Stimulated activated naive CD4-positive, alpha-beta T cell treated with Interleukin-2 at 50 U/mL for 16 hours (primary cell): ENCODE data around the gene RDH16.
"Not testable (repeated sequence)": the region's sequence is repeated elsewhere in the genome, so short reads cannot be mapped to it uniquely, and the experiment has no call there.

ENCODE experiments used
- DNase-seq: peaks from one replicate; lab custom pipeline; 2025; lab: John Stamatoyannopoulos, UW

Gene RDH16

DNA sequence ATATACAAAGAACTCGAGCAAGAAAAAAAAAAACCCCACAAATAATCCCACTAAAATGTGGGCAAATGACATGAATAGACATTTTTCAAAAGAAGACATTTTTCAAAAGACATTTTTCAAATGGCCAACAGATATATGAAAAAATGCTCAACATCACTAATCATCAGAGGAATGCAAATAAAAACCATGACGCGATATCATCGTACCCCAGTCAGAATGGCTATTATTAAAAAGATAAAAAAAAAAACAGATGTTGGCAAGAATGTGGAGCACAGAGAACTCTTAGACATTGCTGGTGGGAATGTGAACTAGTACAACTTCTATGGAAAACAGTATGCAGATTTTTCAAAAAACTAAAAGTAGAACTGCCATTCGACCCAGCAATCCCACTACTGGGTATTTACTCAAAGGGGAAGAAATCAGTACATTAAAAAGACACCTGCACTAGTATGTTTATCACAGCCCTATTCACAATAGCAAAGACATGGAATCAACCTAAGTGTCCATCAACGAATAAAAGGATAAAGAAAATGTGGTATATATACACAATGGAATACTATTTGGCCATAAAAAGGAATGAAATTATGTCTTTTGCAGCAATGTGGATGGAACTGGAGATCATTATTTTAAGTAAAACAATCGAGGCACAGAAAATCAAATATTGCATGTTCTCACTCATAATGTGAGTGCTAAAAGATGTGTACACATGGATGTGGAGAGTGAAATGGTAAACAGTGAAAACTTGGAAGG, 32.6 kb upstream of the RDH16 start:
- DNase-seq: no peak

DNA sequence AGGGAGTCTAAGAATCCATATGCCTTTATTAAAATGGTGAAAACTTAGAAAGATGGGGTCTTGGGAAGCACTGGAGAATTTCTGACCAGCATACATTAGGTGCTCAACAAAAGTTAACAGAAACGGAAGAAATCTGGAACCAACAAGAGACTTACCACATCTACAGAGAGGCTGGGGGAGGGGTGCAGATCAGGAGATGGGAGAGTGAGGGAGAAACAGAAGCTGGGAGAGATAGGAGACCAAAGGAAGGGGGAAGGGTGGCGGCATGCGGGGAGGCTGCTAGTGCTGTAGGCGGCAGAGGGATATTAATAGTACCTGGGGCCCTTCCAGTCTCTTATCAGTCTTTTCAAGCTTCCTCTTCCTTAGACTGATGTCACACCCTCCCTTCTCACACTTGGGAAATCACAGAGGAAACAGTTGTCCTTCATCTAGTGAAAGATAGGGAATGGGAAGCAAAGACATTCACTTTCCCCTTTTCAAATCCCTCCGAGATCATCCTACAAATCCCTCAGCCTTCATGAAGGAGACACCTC, 30.9 kb upstream of the RDH16 start:
- no peak for DNase-seq

GRCh38 chr12:56987551-56988053, 30.2 kb upstream of the RDH16 start:
- peak; percentile 63 for DNase-seq

DNA sequence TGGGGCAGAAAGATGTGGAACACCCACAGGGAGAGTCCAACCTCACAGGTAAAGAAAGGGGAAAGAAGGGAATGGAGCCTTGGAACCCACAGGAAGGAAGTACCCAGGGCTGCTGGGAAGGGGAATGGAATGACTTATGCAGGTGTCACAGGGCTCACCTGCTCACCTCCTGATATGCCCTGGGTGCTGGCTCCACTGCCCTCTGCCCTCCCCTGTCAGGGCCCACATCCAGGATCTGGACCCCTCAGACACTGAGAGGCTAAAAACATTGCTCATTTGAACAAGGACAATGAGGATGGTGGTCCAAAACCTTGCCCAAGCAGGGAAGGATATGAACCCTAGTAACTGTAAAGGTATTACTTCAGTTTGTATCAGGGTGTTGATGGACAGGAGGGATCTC, 29.6 kb upstream of the RDH16 start:
- no peak for DNase-seq

GRCh38 chr12:56985714-56986113, 28.3 kb upstream of the RDH16 start:
- DNase-seq: not testable (repeated sequence)

- DNase-seq: no peak
Measured at GRCh38 chr12:56983386-56983785, 26.0 kb upstream of the RDH16 start.

- not testable (repeated sequence) for DNase-seq
Measured at GRCh38 chr12:56982578-56983236, 25.3 kb upstream of the RDH16 start.

DNA sequence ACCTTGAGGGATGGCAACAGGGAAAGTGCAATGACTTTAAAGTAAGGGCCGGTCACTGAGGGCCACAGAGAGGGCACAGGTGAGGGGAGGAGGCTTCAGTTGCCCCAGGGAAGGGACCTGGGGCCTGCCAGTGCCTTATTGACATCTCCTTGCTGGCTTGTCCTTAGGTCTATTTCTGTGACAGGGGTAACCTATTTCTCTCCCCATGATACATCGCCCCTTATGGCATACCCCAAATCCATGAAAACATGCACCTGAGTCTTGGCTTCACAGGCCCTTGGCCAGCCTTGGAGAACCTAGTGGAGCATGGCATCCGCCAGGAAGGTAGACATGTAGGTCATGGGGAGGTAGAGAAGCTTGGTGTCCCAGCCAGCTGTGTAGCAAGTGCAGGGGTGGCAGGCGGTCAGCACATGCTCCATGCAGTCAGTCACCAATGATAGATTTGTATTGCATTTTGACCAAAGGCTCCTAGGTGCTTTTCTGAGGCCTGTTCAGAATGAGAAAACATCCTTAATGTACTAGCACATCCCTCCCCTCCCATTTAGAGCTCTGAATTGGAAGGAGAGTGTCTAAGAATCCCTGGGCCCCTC, 23.6 kb upstream of the RDH16 start:
- no peak for DNase-seq

- no peak for DNase-seq
Measured at GRCh38 chr12:56980268-56980667, 22.9 kb upstream of the RDH16 start.

DNA sequence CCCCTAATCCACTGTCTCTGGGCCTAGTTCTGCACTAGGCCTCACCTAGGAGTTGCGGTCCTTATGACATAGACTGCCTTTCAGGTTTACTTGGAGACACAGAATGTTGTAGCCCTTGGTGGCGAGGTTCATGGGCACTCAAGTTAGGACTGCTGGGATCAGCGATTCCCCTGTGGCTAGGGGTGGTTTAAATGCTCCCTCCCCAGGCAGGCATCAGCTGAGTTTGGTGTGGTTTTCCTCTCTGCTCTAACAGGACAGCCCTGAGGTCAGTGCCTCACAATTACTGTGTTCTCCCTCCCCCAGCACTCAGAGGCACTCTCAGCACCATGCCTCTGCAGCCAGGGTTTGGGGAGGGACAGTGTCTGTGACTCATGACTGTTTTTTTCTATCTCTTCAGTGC, 22.2 kb upstream of the RDH16 start:
- no peak for DNase-seq

GRCh38 chr12:56978397-56979138, 21.2 kb upstream of the RDH16 start:
- DNase-seq: no peak

DNA sequence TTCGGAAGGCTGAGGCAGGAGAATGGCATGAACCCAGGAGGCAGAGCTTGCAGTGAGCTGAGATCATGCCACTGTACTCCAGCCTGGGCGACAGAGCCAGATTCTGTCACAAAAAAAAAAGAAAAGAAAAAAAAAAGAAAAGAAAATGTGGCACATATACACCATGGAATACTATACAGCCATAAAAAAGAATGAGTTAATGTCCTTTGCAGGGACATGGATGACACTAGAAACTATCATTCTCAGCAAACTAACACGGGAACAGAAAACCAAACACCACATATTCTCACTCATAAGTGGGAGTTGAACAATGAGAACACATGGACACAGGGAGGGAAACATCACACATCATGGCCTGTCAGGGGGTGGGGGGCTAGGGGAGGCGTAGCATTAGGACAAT, 20.0 kb upstream of the RDH16 start:
- not testable (repeated sequence) for DNase-seq

DNA sequence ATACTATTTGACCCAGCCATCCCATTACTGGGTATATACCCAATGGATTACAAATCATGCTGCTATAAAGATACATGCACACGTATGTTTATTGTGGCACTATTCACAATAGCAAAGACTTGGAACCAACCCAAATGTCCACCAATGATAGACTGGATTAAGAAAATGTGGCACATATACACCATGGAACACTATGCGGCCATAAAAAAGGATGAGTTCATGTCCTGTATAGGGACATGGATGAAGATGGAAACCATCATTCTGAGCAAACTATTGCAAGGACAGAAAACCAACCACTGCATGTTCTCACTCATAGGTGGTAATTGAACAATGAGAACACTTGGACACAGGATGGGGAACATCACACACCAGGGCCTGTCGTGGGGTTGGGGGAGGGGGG, 16.8 kb upstream of the RDH16 start:
- DNase-seq: not testable (repeated sequence)

GRCh38 chr12:56968910-56969309, 11.5 kb upstream of the RDH16 start:
- DNase-seq: not testable (repeated sequence)

- DNase-seq: not testable (repeated sequence)
Measured at GRCh38 chr12:56965997-56966642, 8.7 kb upstream of the RDH16 start.

GRCh38 chr12:56965124-56965523, 7.7 kb upstream of the RDH16 start:
- not testable (repeated sequence) for DNase-seq

GRCh38 chr12:56963557-56963956, 6.1 kb upstream of the RDH16 start:
- DNase-seq: not testable (repeated sequence)

DNA sequence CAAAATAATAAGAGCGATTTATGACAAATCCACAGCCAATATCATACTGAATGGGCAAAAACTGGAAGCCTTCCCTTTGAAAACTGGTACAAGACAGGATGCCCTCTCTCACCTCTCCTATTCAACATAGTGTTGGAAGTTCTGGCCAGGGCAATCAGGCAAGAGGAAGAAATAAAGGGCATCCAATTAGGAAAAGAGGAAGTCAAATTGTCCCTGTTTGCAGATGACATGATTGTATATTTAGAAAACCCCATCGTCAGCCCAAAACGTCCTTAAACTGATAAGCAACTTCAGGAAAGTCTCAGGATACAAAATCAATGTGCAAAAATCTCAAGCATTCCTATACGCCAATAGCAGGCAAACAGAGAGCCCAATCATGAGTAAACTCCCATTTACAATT, 4.8 kb upstream of the RDH16 start:
- not testable (repeated sequence) for DNase-seq

- DNase-seq: no peak
Measured at GRCh38 chr12:56958422-56958821, 1.0 kb upstream of the RDH16 start.

DNA sequence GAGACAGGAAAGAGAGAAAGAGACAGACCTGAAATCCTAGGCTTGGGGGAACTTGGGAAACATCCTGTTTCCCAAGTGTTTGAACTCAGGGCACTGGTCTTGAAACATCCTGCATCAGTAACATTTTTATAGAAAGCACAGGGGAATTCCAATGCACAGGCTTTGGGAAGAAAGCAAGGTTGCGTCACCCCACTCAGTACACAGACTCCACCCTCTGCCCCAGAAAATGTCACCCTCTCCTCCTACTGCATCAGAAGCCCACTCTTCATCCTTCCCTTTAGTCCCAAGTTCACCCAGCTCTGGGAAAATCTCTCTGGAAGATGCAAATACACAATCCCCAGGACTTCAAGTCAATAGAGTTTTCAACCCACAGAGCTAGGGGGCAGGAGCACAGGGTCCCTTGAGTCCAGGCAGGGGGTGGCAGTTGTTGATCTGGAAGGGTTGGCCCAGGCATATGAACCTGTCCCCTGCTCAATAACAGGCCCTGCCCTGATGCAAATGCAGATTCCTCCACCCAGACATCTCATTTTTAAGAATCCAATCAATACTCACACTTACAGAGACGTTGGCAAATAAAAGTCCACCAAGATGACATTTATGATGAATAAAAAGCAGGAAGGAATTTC, 1.7 kb downstream of the RDH16 start:
- no peak for DNase-seq

DNA sequence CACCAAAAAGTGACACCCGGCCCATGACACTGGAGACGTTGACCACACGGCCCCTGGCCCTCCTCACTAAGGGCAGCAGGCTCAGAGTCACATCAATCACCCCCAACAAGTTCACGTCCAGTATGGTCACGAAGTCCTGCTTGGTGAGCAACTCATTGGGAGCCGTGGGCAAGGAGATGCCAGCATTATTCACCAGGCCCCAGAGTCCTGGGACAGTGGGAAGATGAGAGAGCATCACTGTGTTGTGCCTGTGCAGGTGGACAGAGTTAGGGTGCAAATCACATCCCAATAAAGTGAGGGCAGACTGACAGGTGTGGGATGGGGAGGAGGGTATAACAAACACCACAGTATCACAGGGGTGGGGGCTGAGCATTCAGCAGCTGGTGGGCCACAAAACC, 2.5 kb downstream of the RDH16 start:
- no peak for DNase-seq
